ENCODE measurements around the gene NAA60.
A peak's percentile ranks its signal among the peaks of the same experiment; 100 is the strongest.

The NAA60 gene

GRCh38 chr16:3459401-3460090 lies 16.1 kb downstream of the NAA60 start:
- Histone ChIP-seq H3K9ac (ENCODE audit: low read length) (peak overlapping the region; percentile 76; the same call in 1 of the 2 replicates), H3K9me2 (ENCODE audit: low read depth, low read length) (no peaks in the 10 kb centered on the region), H3K36me3 (ENCODE audit: insufficient read depth, low read length) (no peaks in the 10 kb centered on the region), H3K4me1 (ENCODE audit: insufficient read depth, low read length, severe bottlenecking) (peaks cover 38% of the 10 kb centered on the region), H4K20me1 (ENCODE audit: insufficient read depth, low read length) (no peaks in the 10 kb centered on the region), H3K4me2 (ENCODE audit: low read length) (peak overlapping the region; percentile 97), H3K27me3 (ENCODE audit: insufficient read depth, low read length) (no peaks in the 10 kb centered on the region), H3K27ac (ENCODE audit: low read depth, low read length, poor library complexity, severe bottlenecking) (peak overlapping the region; percentile 52), H3K9me3 (ENCODE audit: low read length) (no peaks in the 10 kb centered on the region), H3F3A (ENCODE audit: insufficient read depth, low read length) (no peaks in the 10 kb centered on the region), H3K4me3 (ENCODE audit: low read depth, low read length, poor library complexity, severe bottlenecking) (peak overlapping the region; percentile 72), H2AFZ (ENCODE audit: low read length) (no peak overlapping the region), H3K79me2 (ENCODE audit: insufficient read depth, low read length) (peaks cover 52% of the 10 kb centered on the region)
- no peak for TF ChIP-seq EZH2 (IDR thresholded peaks at IDR 0.05; ENCODE audit: borderline replicate concordance, low read length)
- no peak for TF ChIP-seq CTCF (IDR thresholded peaks at IDR 0.05; ENCODE audit: low read length)

GRCh38 chr16:3460121-3460520 lies 16.6 kb downstream of the NAA60 start:
- no peaks in the 10 kb centered on the region for H4K20me1 ChIP-seq (ENCODE audit: insufficient read depth, low read length)
- H3F3A ChIP-seq (ENCODE audit: insufficient read depth, low read length) = no peaks in the 10 kb centered on the region
- H3K79me2 ChIP-seq (ENCODE audit: insufficient read depth, low read length) = peaks cover 55% of the 10 kb centered on the region
- no peaks in the 10 kb centered on the region for H3K36me3 ChIP-seq (ENCODE audit: insufficient read depth, low read length)
- no peaks in the 10 kb centered on the region for H3K9me2 ChIP-seq (ENCODE audit: low read depth, low read length)
- H3K27ac ChIP-seq (ENCODE audit: low read depth, low read length, poor library complexity, severe bottlenecking) = no peak overlapping the region
- H2AFZ ChIP-seq (ENCODE audit: low read length) = no peak overlapping the region
- H3K4me2 ChIP-seq (ENCODE audit: low read length) = peak overlapping the region; percentile 97; the same call in 1 of the 2 replicates
- H3K4me1 ChIP-seq (ENCODE audit: insufficient read depth, low read length, severe bottlenecking) = peaks cover 38% of the 10 kb centered on the region
- no peak for TF ChIP-seq EZH2 (IDR thresholded peaks at IDR 0.05; ENCODE audit: borderline replicate concordance, low read length)
- TF ChIP-seq CTCF (IDR thresholded peaks at IDR 0.05; ENCODE audit: low read length) = no peak
- H3K9me3 ChIP-seq (ENCODE audit: low read length) = no peaks in the 10 kb centered on the region
- no peak overlapping the region for H3K9ac ChIP-seq (ENCODE audit: low read length)
- no peak overlapping the region for H3K4me3 ChIP-seq (ENCODE audit: low read depth, low read length, poor library complexity, severe bottlenecking)
- no peaks in the 10 kb centered on the region for H3K27me3 ChIP-seq (ENCODE audit: insufficient read depth, low read length)

GRCh38 chr16:3460585-3460984 lies 17.1 kb downstream of the NAA60 start:
- TF ChIP-seq CTCF (IDR thresholded peaks at IDR 0.05; ENCODE audit: low read length) = no peak
- TF ChIP-seq EZH2 (IDR thresholded peaks at IDR 0.05; ENCODE audit: borderline replicate concordance, low read length) = no peak
- H3K9ac ChIP-seq (ENCODE audit: low read length) = no peak overlapping the region
- no peak overlapping the region for H3K4me2 ChIP-seq (ENCODE audit: low read length)
- H3K9me2 ChIP-seq (ENCODE audit: low read depth, low read length) = no peaks in the 10 kb centered on the region
- peaks cover 58% of the 10 kb centered on the region for H3K79me2 ChIP-seq (ENCODE audit: insufficient read depth, low read length)
- H3K4me3 ChIP-seq (ENCODE audit: low read depth, low read length, poor library complexity, severe bottlenecking) = no peak overlapping the region
- H3K27me3 ChIP-seq (ENCODE audit: insufficient read depth, low read length) = no peaks in the 10 kb centered on the region
- H3K36me3 ChIP-seq (ENCODE audit: insufficient read depth, low read length) = peaks cover 3% of the 10 kb centered on the region
- H3K9me3 ChIP-seq (ENCODE audit: low read length) = no peaks in the 10 kb centered on the region
- H3K27ac ChIP-seq (ENCODE audit: low read depth, low read length, poor library complexity, severe bottlenecking) = no peak overlapping the region
- H4K20me1 ChIP-seq (ENCODE audit: insufficient read depth, low read length) = no peaks in the 10 kb centered on the region
- no peaks in the 10 kb centered on the region for H3F3A ChIP-seq (ENCODE audit: insufficient read depth, low read length)
- peaks cover 38% of the 10 kb centered on the region for H3K4me1 ChIP-seq (ENCODE audit: insufficient read depth, low read length, severe bottlenecking)
- no peak overlapping the region for H2AFZ ChIP-seq (ENCODE audit: low read length)

Data from OCI-LY1 (cell line).